K562 (cell line): ENCODE data around the gene S100A10. TPM values are rescaled to one million over a fixed set of nuclear protein-coding genes. Genes with fewer than 3 reads are reported as not detected.

Experiments used
- CHCHD3 ChIP-seq: fragments of 250-450 bp; sonication (Bioruptor Pico); IDR thresholded peaks from 2 replicates; pipeline ENCODE4 v2.1.2; 2022; ENCODE audit warnings: mild to moderate bottlenecking
- CLOCK ChIP-seq: fragments of 250-450 bp; sonication (Bioruptor Pico); IDR thresholded peaks from 2 replicates; pipeline ENCODE4 v1.4.0; 2020; ENCODE audit warnings: mild to moderate bottlenecking, moderate library complexity, borderline replicate concordance
- DMBX1 ChIP-seq: fragments of 250-450 bp; sonication (Bioruptor Pico); IDR thresholded peaks from 2 replicates; pipeline ENCODE4 v1.8.0; 2022; ENCODE audit warnings: inconsistent platforms, mild to moderate bottlenecking, moderate library complexity, borderline replicate concordance
- MLLT1 ChIP-seq, 2 experiments: fragments of 450-650 bp; IDR thresholded peaks; 2 replicates each; pipeline ENCODE4 v1.6.1; 2016
- RBFOX2 ChIP-seq: fragments of 200-400 bp; formaldehyde crosslinking; IDR thresholded peaks from 2 replicates; pipeline ENCODE4 v1.6.1; 2017; ENCODE audit warnings: low read depth, mild to moderate bottlenecking, low read length, moderate library complexity
- SAFB2 ChIP-seq: fragments of 200-400 bp; formaldehyde crosslinking; IDR thresholded peaks from 2 replicates; pipeline ENCODE4 v1.6.1; 2018; ENCODE audit warnings: borderline replicate concordance, low read length, low read depth, moderate library complexity; ENCODE audit not compliant: severe bottlenecking
- ZNF217 ChIP-seq: sonication (generic); formaldehyde crosslinking; IDR thresholded peaks from 2 replicates; pipeline ENCODE4 v1.8.0; 2022; ENCODE audit warnings: mild to moderate bottlenecking, missing genetic modification reagents
- polyA plus RNA-seq, 8 experiments: library from polyadenylated mRNA; depleted of rRNA in 4 of 8; stranded (reverse) in 5 of 8; unstranded in 3 of 8; fragments of >200 nt; fragmentation: Nextera tagmentation in 2 of 8; fragmentation: Illumina TruSeq in 1 of 8; extraction: Ambion mirVana in 2 of 8; extraction: Trizol in 1 of 8; gene quantifications; 2 replicates each; pipeline versions ENCODE4 v1.2.1 to v1.2.3, GENCODE V29; 2011 to 2014; ENCODE audit warnings: inconsistent platforms in 1 of 8, missing spikeins in 1 of 8
- total RNA-seq, 7 experiments: library from RNA; depleted of rRNA in 6 of 7; stranded (reverse); fragments of >200 nt in 6 of 7; fragmentation: Illumina TruSeq in 2 of 7; extraction: Trizol in 2 of 7; gene quantifications; 2 replicates each; pipeline versions ENCODE4 v1.2.1 to v1.2.3, GENCODE V29; 2011 to 2021; ENCODE audit warnings: low replicate concordance in 1 of 7

S100A10 gene
- total and polyA plus RNA-seq, 9 of the 15 experiments (the other 6 are each of a cell fraction or from before 2014, with no cell fraction given): 0.32 to 1.6 (median 0.50) TPM; not detected in 3

GRCh38 chr1:152022474-152022873 is 28.8 kb upstream of the S100A10 start (continued):
- TF ChIP-seq MLLT1 (IDR thresholded peaks at IDR 0.05): no peak
- no peak for TF ChIP-seq CHCHD3 (CRISPR knock-in tag)
- TF ChIP-seq CLOCK (CRISPR knock-in tag): no peak
- TF ChIP-seq DMBX1 (CRISPR knock-in tag): no peak
- no peak for TF ChIP-seq RBFOX2
- TF ChIP-seq ZNF217 (CRISPR knock-in tag): no peak
- no peak for TF ChIP-seq SAFB2
